ENCODE measurements around the gene EME2. TPM values are rescaled to one million over a fixed set of nuclear protein-coding genes. Genes with fewer than 3 reads are reported as not detected.

EME2 gene
- total and polyA plus RNA-seq, 2 experiments from 2014 or later = 4.1 to 15.0 TPM

DNA sequence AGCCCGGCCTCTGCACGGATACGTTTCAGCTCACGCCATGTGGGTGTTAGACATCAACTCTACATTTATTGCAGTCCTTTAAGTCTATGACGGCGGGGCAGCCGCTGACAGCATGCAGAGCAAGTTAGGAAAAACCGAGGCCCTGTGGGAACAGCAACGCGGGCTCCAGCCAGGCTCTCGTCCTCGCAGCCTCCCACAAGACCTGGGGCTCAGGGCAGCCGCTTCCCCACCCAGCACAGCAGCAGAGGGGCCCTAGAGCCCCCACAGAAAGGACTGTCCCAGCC lies 4.0 kb downstream of the EME2 start:
- peaks cover 4% of the 10 kb centered on the region; the same call in 1 of the 2 replicates for H3K4me1 ChIP-seq (ENCODE audit: insufficient read depth)
- TF ChIP-seq, protein P1, sequence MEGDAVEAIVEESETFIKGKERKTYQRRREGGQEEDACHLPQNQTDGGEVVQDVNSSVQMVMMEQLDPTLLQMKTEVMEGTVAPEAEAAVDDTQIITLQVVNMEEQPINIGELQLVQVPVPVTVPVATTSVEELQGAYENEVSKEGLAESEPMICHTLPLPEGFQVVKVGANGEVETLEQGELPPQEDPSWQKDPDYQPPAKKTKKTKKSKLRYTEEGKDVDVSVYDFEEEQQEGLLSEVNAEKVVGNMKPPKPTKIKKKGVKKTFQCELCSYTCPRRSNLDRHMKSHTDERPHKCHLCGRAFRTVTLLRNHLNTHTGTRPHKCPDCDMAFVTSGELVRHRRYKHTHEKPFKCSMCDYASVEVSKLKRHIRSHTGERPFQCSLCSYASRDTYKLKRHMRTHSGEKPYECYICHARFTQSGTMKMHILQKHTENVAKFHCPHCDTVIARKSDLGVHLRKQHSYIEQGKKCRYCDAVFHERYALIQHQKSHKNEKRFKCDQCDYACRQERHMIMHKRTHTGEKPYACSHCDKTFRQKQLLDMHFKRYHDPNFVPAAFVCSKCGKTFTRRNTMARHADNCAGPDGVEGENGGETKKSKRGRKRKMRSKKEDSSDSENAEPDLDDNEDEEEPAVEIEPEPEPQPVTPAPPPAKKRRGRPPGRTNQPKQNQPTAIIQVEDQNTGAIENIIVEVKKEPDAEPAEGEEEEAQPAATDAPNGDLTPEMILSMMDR (conservative IDR thresholded peaks at IDR 0.05; ENCODE audit: low read depth in 2 of 2) = no peak
- TF ChIP-seq, protein P2, sequence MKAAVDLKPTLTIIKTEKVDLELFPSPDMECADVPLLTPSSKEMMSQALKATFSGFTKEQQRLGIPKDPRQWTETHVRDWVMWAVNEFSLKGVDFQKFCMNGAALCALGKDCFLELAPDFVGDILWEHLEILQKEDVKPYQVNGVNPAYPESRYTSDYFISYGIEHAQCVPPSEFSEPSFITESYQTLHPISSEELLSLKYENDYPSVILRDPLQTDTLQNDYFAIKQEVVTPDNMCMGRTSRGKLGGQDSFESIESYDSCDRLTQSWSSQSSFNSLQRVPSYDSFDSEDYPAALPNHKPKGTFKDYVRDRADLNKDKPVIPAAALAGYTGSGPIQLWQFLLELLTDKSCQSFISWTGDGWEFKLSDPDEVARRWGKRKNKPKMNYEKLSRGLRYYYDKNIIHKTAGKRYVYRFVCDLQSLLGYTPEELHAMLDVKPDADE (IDR thresholded peaks at IDR 0.05) = no peak
- TF ChIP-seq CREB1 (CRISPR knock-in tag; IDR thresholded peaks at IDR 0.05; ENCODE audit: low read depth) (no peak), POLR2AphosphoS5 (IDR thresholded peaks at IDR 0.05; ENCODE audit: low read depth) (no peak; the same call in 1 of the 2 replicates), JUNB (IDR thresholded peaks at IDR 0.05; ENCODE audit: unreplicated experiment) (no peak), ZNF114 (CRISPR knock-in tag; IDR thresholded peaks at IDR 0.05) (no peak), EZH2 (IDR thresholded peaks at IDR 0.05; ENCODE audit: low read depth, unreplicated experiment) (no peak), NANOG (IDR thresholded peaks at IDR 0.05; ENCODE audit: borderline replicate concordance) (no peak)
- TF ChIP-seq, protein P3, sequence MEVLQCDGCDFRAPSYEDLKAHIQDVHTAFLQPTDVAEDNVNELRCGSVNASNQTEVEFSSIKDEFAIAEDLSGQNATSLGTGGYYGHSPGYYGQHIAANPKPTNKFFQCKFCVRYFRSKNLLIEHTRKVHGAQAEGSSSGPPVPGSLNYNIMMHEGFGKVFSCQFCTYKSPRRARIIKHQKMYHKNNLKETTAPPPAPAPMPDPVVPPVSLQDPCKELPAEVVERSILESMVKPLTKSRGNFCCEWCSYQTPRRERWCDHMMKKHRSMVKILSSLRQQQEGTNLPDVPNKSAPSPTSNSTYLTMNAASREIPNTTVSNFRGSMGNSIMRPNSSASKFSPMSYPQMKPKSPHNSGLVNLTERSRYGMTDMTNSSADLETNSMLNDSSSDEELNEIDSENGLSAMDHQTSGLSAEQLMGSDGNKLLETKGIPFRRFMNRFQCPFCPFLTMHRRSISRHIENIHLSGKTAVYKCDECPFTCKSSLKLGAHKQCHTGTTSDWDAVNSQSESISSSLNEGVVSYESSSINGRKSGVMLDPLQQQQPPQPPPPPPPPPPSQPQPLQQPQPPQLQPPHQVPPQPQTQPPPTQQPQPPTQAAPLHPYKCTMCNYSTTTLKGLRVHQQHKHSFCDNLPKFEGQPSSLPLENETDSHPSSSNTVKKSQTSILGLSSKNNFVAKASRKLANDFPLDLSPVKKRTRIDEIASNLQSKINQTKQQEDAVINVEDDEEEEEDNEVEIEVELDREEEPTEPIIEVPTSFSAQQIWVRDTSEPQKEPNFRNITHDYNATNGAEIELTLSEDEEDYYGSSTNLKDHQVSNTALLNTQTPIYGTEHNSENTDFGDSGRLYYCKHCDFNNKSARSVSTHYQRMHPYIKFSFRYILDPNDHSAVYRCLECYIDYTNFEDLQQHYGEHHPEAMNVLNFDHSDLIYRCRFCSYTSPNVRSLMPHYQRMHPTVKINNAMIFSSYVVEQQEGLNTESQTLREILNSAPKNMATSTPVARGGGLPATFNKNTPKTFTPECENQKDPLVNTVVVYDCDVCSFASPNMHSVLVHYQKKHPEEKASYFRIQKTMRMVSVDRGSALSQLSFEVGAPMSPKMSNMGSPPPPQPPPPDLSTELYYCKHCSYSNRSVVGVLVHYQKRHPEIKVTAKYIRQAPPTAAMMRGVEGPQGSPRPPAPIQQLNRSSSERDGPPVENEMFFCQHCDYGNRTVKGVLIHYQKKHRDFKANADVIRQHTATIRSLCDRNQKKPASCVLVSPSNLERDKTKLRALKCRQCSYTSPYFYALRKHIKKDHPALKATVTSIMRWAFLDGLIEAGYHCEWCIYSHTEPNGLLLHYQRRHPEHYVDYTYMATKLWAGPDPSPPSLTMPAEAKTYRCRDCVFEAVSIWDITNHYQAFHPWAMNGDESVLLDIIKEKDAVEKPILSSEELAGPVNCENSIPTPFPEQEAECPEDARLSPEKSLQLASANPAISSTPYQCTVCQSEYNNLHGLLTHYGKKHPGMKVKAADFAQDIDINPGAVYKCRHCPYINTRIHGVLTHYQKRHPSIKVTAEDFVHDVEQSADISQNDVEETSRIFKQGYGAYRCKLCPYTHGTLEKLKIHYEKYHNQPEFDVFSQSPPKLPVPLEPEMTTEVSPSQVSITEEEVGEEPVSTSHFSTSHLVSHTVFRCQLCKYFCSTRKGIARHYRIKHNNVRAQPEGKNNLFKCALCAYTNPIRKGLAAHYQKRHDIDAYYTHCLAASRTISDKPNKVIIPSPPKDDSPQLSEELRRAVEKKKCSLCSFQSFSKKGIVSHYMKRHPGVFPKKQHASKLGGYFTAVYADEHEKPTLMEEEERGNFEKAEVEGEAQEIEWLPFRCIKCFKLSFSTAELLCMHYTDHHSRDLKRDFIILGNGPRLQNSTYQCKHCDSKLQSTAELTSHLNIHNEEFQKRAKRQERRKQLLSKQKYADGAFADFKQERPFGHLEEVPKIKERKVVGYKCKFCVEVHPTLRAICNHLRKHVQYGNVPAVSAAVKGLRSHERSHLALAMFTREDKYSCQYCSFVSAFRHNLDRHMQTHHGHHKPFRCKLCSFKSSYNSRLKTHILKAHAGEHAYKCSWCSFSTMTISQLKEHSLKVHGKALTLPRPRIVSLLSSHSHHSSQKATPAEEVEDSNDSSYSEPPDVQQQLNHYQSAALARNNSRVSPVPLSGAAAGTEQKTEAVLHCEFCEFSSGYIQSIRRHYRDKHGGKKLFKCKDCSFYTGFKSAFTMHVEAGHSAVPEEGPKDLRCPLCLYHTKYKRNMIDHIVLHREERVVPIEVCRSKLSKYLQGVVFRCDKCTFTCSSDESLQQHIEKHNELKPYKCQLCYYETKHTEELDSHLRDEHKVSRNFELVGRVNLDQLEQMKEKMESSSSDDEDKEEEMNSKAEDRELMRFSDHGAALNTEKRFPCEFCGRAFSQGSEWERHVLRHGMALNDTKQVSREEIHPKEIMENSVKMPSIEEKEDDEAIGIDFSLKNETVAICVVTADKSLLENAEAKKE (CRISPR knock-in tag; IDR thresholded peaks at IDR 0.05) = no peak
- peaks cover 7% of the 10 kb centered on the region for H3K4me1 Mint-ChIP-seq
- peaks cover 10% of the 10 kb centered on the region; the same call in 1 of the 2 replicates for H3F3A ChIP-seq (replicated peaks; ENCODE audit: low read depth)
- H3K79me2 ChIP-seq (replicated peaks; ENCODE audit: insufficient read depth) = peaks cover 15% of the 10 kb centered on the region
- no peak overlapping the region for H3K27ac Mint-ChIP-seq
- H3K36me3 Mint-ChIP-seq (ENCODE audit: low read depth) = peaks cover 20% of the 10 kb centered on the region
- no peaks in the 10 kb centered on the region for H3K36me3 ChIP-seq (ENCODE audit: insufficient read depth)
- DNase-seq (ENCODE audit: low spot score) (no peak), ATAC-seq (no peak)
- peaks cover 29% of the 10 kb centered on the region for H3K27me3 Mint-ChIP-seq (ENCODE audit: insufficient read depth, low read depth, poor library complexity)
- H3K4me3 Mint-ChIP-seq = no peak overlapping the region
- no peak overlapping the region for H3K4me3 ChIP-seq
- peaks cover 13% of the 10 kb centered on the region; the same call in 1 of the 2 replicates for H4K20me1 ChIP-seq (replicated peaks; ENCODE audit: insufficient read depth)
- no peak overlapping the region for H3K27ac ChIP-seq (ENCODE audit: low read depth)
- peaks cover 9% of the 10 kb centered on the region; the same call in 2 of the 3 replicates for H3K9me3 Mint-ChIP-seq
- no peaks in the 10 kb centered on the region for H3K9me2 ChIP-seq (ENCODE audit: insufficient read depth)
- no peak overlapping the region for H3K4me2 ChIP-seq
- no peaks in the 10 kb centered on the region for H3K27me3 ChIP-seq (ENCODE audit: insufficient read depth)
- no peak overlapping the region for H2AFZ ChIP-seq

All from GM23338 (cell line).